ENCODE measurements around the gene CENPE.

Gene CENPE

GRCh38 chr4:103201724-103202123, 3.6 kb upstream of the CENPE start:
- no peak for TF ChIP-seq USF1 (IDR thresholded peaks at IDR 0.05)
- no peak for TF ChIP-seq NFIC (IDR thresholded peaks at IDR 0.05)
- no peak for TF ChIP-seq TEAD4 (IDR thresholded peaks at IDR 0.05)
- no peak for TF ChIP-seq TCF12 (IDR thresholded peaks at IDR 0.05; ENCODE audit: low read depth)
- TF ChIP-seq CEBPB (IDR thresholded peaks at IDR 0.05): no peak
- TF ChIP-seq EGR1 (IDR thresholded peaks at IDR 0.05): no peak
- TF ChIP-seq TAF1 (IDR thresholded peaks at IDR 0.05; ENCODE audit: low read depth): no peak
- no peak for TF ChIP-seq YY1 (IDR thresholded peaks at IDR 0.05; ENCODE audit: low read depth)
- TF ChIP-seq MAX (IDR thresholded peaks at IDR 0.05): no peak
- TF ChIP-seq EP300 (IDR thresholded peaks at IDR 0.05; ENCODE audit: borderline replicate concordance): no peak

GRCh38 chr4:103201253-103201652, 3.1 kb upstream of the CENPE start:
- TF ChIP-seq EGR1 (IDR thresholded peaks at IDR 0.05) (no peak), USF1 (IDR thresholded peaks at IDR 0.05) (no peak), YY1 (IDR thresholded peaks at IDR 0.05; ENCODE audit: low read depth) (no peak), NFIC (IDR thresholded peaks at IDR 0.05) (no peak), TEAD4 (IDR thresholded peaks at IDR 0.05) (no peak), RAD21 (IDR thresholded peaks at IDR 0.05; ENCODE audit: low read depth) (no peak), ZBTB7A (IDR thresholded peaks at IDR 0.05; ENCODE audit: low read depth) (no peak), MAX (IDR thresholded peaks at IDR 0.05) (no peak), FOXM1 (IDR thresholded peaks at IDR 0.05; ENCODE audit: borderline replicate concordance, low read depth) (no peak), REST (IDR thresholded peaks at IDR 0.05; ENCODE audit: low read depth) (no peak), EP300 (IDR thresholded peaks at IDR 0.05; ENCODE audit: borderline replicate concordance) (no peak), CEBPB (IDR thresholded peaks at IDR 0.05) (no peak), TAF1 (IDR thresholded peaks at IDR 0.05; ENCODE audit: low read depth) (no peak), TCF12 (IDR thresholded peaks at IDR 0.05; ENCODE audit: low read depth) (no peak), CREB1 (IDR thresholded peaks at IDR 0.05; ENCODE audit: low read depth) (no peak)

- TF ChIP-seq EGR1 (IDR thresholded peaks at IDR 0.05): no peak
- TF ChIP-seq EP300 (IDR thresholded peaks at IDR 0.05; ENCODE audit: borderline replicate concordance): no peak
- no peak for TF ChIP-seq USF1 (IDR thresholded peaks at IDR 0.05)
- no peak for TF ChIP-seq TCF12 (IDR thresholded peaks at IDR 0.05; ENCODE audit: low read depth)
- TF ChIP-seq TEAD4 (IDR thresholded peaks at IDR 0.05): no peak
- no peak for TF ChIP-seq TAF1 (IDR thresholded peaks at IDR 0.05; ENCODE audit: low read depth)
- TF ChIP-seq NFIC (IDR thresholded peaks at IDR 0.05): no peak
- TF ChIP-seq ZBTB7A (IDR thresholded peaks at IDR 0.05; ENCODE audit: low read depth): no peak
- TF ChIP-seq CREB1 (IDR thresholded peaks at IDR 0.05; ENCODE audit: low read depth): no peak
Measured at GRCh38 chr4:103199009-103199408, 866 bp upstream of the CENPE start.

- TF ChIP-seq FOXM1 (IDR thresholded peaks at IDR 0.05; ENCODE audit: borderline replicate concordance, low read depth) (no peak), TEAD4 (IDR thresholded peaks at IDR 0.05) (no peak), REST (IDR thresholded peaks at IDR 0.05; ENCODE audit: low read depth) (no peak), NFIC (IDR thresholded peaks at IDR 0.05) (no peak), RAD21 (IDR thresholded peaks at IDR 0.05; ENCODE audit: low read depth) (no peak), EP300 (IDR thresholded peaks at IDR 0.05; ENCODE audit: borderline replicate concordance) (no peak), YY1 (IDR thresholded peaks at IDR 0.05; ENCODE audit: low read depth) (no peak), TAF1 (IDR thresholded peaks at IDR 0.05; ENCODE audit: low read depth) (no peak), TCF12 (IDR thresholded peaks at IDR 0.05; ENCODE audit: low read depth) (no peak), USF1 (IDR thresholded peaks at IDR 0.05) (no peak), MAX (IDR thresholded peaks at IDR 0.05) (no peak), CEBPB (IDR thresholded peaks at IDR 0.05) (no peak), CREB1 (IDR thresholded peaks at IDR 0.05; ENCODE audit: low read depth) (no peak), ZBTB7A (IDR thresholded peaks at IDR 0.05; ENCODE audit: low read depth) (no peak), EGR1 (IDR thresholded peaks at IDR 0.05) (no peak)
Measured at GRCh38 chr4:103197765-103198110, 405 bp downstream of the CENPE start.

- TF ChIP-seq MAX (IDR thresholded peaks at IDR 0.05) (no peak), CREB1 (IDR thresholded peaks at IDR 0.05; ENCODE audit: low read depth) (no peak), USF1 (IDR thresholded peaks at IDR 0.05) (no peak), FOXM1 (IDR thresholded peaks at IDR 0.05; ENCODE audit: borderline replicate concordance, low read depth) (no peak), EGR1 (IDR thresholded peaks at IDR 0.05) (no peak), YY1 (IDR thresholded peaks at IDR 0.05; ENCODE audit: low read depth) (no peak), EP300 (IDR thresholded peaks at IDR 0.05; ENCODE audit: borderline replicate concordance) (no peak), NFIC (IDR thresholded peaks at IDR 0.05) (no peak), RAD21 (IDR thresholded peaks at IDR 0.05; ENCODE audit: low read depth) (no peak), TCF12 (IDR thresholded peaks at IDR 0.05; ENCODE audit: low read depth) (no peak), ZBTB7A (IDR thresholded peaks at IDR 0.05; ENCODE audit: low read depth) (no peak), REST (IDR thresholded peaks at IDR 0.05; ENCODE audit: low read depth) (no peak), TEAD4 (IDR thresholded peaks at IDR 0.05) (no peak), CEBPB (IDR thresholded peaks at IDR 0.05) (no peak), TAF1 (IDR thresholded peaks at IDR 0.05; ENCODE audit: low read depth) (no peak)
Measured at GRCh38 chr4:103193457-103193856, 4.7 kb downstream of the CENPE start.
